HEK293T (cell line): ENCODE results near the gene XPO4.

Experiments used
- BHLHE40 ChIP-seq: fragments of 450-650 bp; IDR thresholded peaks from 2 replicates; pipeline ENCODE4 v1.6.1; 2016; ENCODE audit warnings: mild to moderate bottlenecking, moderate library complexity, borderline replicate concordance
- CTBP1 ChIP-seq: fragments of 450-650 bp; IDR thresholded peaks from 2 replicates; pipeline ENCODE4 v1.6.1; 2016; ENCODE audit warnings: borderline replicate concordance
- ELF4 ChIP-seq: fragments of 450-650 bp; IDR thresholded peaks from 2 replicates; pipeline ENCODE4 v1.6.1; 2017; ENCODE audit warnings: antibody characterized with exemption
- FOXA1 ChIP-seq: fragments of 450-650 bp; IDR thresholded peaks from 2 replicates; pipeline ENCODE4 v1.6.1; 2016; ENCODE audit warnings: mild to moderate bottlenecking
- FOXK2 ChIP-seq: fragments of 450-650 bp; IDR thresholded peaks from 2 replicates; pipeline ENCODE4 v1.6.1; 2016; ENCODE audit warnings: mild to moderate bottlenecking
- FOXM1 ChIP-seq: fragments of 450-650 bp; IDR thresholded peaks from 2 replicates; pipeline ENCODE4 v1.6.1; 2017; ENCODE audit warnings: mild to moderate bottlenecking, borderline replicate concordance
- HDGF ChIP-seq: fragments of 450-650 bp; IDR thresholded peaks from 2 replicates; pipeline ENCODE4 v1.6.1; 2017; ENCODE audit warnings: antibody characterized with exemption, borderline replicate concordance
- L3MBTL2 ChIP-seq: fragments of 450-650 bp; conservative IDR thresholded peaks from 2 replicates; pipeline ENCODE4 v1.6.1; 2016; ENCODE audit warnings: mild to moderate bottlenecking
- LEF1 ChIP-seq: fragments of 450-650 bp; IDR thresholded peaks from 2 replicates; pipeline ENCODE4 v1.6.1; 2017; ENCODE audit warnings: mild to moderate bottlenecking, borderline replicate concordance
- NFRKB ChIP-seq: fragments of 450-650 bp; IDR thresholded peaks from 2 replicates; pipeline ENCODE4 v1.6.1; 2016; ENCODE audit warnings: mild to moderate bottlenecking, moderate library complexity
- SP1 ChIP-seq: fragments of 450-650 bp; IDR thresholded peaks from 2 replicates; pipeline ENCODE4 v1.6.1; 2017
- SUZ12 ChIP-seq: fragments of 450-650 bp; IDR thresholded peaks from 2 replicates; pipeline ENCODE4 v1.6.1; 2016; ENCODE audit warnings: mild to moderate bottlenecking
- TARDBP ChIP-seq: fragments of 450-650 bp; IDR thresholded peaks from 2 replicates; pipeline ENCODE4 v1.6.1; 2016

DNA sequence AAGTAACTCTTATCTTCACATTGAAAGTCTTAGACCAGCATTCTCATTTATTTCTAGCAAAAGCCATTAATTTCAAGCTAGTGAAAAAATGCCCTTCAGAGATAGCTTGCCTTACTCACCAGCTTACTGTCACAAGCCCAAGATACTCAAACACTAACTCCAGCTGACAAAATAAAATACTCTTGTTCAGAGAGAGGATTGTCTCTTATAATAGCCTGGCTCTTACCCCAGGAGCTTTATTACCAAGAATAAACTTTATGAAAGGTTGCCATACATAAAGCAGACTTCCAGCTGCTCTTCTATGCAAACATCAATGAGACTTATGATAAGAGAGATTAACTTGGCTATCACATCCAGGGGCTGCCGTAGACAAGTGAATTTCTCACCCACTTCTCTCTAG is 53.6 kb downstream of the XPO4 start:
- TF ChIP-seq LEF1 (no peak), FOXM1 (no peak), BHLHE40 (no peak), L3MBTL2 (no peak), CTBP1 (no peak), TARDBP (no peak), NFRKB (no peak), SUZ12 (no peak), HDGF (no peak), SP1 (no peak), FOXK2 (no peak), ELF4 (no peak), FOXA1 (no peak)
